ENCODE data around the gene ASGR2. TPM values are rescaled to one million over a fixed set of nuclear protein-coding genes. Genes with fewer than 3 reads are reported as not detected.

The ASGR2 gene
- total and polyA plus RNA-seq, 2 of the 13 experiments (the other 11 are each of a cell fraction or from before 2014, with no cell fraction given) = 320 to 754 TPM

DNA sequence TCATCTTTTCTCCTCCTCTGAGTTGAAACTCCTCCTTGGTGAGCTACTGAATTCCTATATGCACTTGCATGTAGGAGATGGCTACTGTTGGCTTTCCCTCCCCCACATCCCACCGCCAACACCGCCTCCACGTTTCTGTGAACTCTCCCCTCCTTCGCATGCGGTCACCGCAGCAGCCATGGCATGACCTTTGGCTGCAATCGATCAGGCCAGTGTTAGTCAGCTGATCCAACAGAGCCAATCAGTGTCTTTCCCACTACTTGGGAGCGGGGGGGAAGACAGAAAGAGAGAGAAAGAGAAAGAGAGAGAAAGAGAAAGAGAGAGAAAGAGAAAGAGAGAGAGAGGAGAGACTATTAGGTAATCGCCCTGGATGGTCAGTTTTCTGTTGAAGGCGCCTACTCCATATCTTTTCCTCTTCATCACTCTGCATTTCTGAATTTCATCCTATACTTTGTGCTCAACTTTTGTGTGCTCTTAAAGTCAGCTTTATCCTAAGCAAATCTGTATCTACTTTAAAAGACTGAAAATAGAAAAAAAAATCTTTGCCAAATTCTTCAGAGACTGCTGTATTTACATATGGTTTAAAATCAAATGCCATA lies 41.8 kb upstream of the ASGR2 start (continued):
- TF ChIP-seq, protein P1, sequence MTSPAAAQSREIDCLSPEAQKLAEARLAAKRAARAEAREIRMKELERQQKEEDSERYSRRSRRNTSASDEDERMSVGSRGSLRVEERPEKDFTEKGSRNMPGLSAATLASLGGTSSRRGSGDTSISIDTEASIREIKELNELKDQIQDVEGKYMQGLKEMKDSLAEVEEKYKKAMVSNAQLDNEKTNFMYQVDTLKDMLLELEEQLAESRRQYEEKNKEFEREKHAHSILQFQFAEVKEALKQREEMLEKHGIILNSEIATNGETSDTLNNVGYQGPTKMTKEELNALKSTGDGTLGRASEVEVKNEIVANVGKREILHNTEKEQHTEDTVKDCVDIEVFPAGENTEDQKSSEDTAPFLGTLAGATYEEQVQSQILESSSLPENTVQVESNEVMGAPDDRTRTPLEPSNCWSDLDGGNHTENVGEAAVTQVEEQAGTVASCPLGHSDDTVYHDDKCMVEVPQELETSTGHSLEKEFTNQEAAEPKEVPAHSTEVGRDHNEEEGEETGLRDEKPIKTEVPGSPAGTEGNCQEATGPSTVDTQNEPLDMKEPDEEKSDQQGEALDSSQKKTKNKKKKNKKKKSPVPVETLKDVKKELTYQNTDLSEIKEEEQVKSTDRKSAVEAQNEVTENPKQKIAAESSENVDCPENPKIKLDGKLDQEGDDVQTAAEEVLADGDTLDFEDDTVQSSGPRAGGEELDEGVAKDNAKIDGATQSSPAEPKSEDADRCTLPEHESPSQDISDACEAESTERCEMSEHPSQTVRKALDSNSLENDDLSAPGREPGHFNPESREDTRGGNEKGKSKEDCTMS (CRISPR knock-in tag; conservative IDR thresholded peaks at IDR 0.05) = no peak
- TF ChIP-seq MED1 (CRISPR knock-in tag; IDR thresholded peaks at IDR 0.05) (peak; percentile 91), U2AF2 (IDR thresholded peaks at IDR 0.05; ENCODE audit: low read depth, low read length) (no peak), ZNF549 (CRISPR knock-in tag; IDR thresholded peaks at IDR 0.05) (no peak), ZFP90 (CRISPR knock-in tag; IDR thresholded peaks at IDR 0.05; ENCODE audit: borderline replicate concordance) (peak; percentile 87; the same call in 1 of the 2 replicates), ZNF567 (CRISPR knock-in tag; IDR thresholded peaks at IDR 0.05; ENCODE audit: borderline replicate concordance) (no peak), SOX6 (IDR thresholded peaks at IDR 0.05) (no peak), SOX6 (CRISPR knock-in tag; IDR thresholded peaks at IDR 0.05) (peak; percentile 84), PITX1 (CRISPR knock-in tag; IDR thresholded peaks at IDR 0.05) (peak; percentile 80), POGZ (CRISPR knock-in tag; IDR thresholded peaks at IDR 0.05) (peak; percentile 99), ZNF136 (CRISPR knock-in tag; IDR thresholded peaks at IDR 0.05; ENCODE audit: low read depth) (no peak), ASH2L (IDR thresholded peaks at IDR 0.05; ENCODE audit: insufficient read length, low read depth, low read length) (peak; percentile 27), HMG20B (CRISPR knock-in tag; conservative IDR thresholded peaks at IDR 0.05) (0 out of 2 replicates have a peak, but pooled peaks have one; percentile 55), ZKSCAN1 (IDR thresholded peaks at IDR 0.05; ENCODE audit: low read length) (no peak), PHF8 (CRISPR knock-in tag; IDR thresholded peaks at IDR 0.05) (0 out of 2 replicates have a peak, but pooled peaks have one; percentile 29), ZNF772 (CRISPR knock-in tag; IDR thresholded peaks at IDR 0.05) (peak; percentile 82; the same call in 1 of the 2 replicates), ZNF180 (CRISPR knock-in tag; IDR thresholded peaks at IDR 0.05; ENCODE audit: borderline replicate concordance, low read depth) (no peak), FOXK1 (CRISPR knock-in tag; IDR thresholded peaks at IDR 0.05; ENCODE audit: borderline replicate concordance, low read depth) (peak; percentile 80; the same call in 1 of the 2 replicates), ZNF607 (CRISPR knock-in tag; IDR thresholded peaks at IDR 0.05; ENCODE audit: borderline replicate concordance) (peak; percentile 90), ZNF546 (CRISPR knock-in tag; conservative IDR thresholded peaks at IDR 0.05) (peak; percentile 68; the same call in 1 of the 2 replicates)
- TF ChIP-seq, protein P2, sequence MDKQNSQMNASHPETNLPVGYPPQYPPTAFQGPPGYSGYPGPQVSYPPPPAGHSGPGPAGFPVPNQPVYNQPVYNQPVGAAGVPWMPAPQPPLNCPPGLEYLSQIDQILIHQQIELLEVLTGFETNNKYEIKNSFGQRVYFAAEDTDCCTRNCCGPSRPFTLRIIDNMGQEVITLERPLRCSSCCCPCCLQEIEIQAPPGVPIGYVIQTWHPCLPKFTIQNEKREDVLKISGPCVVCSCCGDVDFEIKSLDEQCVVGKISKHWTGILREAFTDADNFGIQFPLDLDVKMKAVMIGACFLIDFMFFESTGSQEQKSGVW (CRISPR knock-in tag; IDR thresholded peaks at IDR 0.05; ENCODE audit: borderline replicate concordance) = no peak
- TF ChIP-seq, protein P3, sequence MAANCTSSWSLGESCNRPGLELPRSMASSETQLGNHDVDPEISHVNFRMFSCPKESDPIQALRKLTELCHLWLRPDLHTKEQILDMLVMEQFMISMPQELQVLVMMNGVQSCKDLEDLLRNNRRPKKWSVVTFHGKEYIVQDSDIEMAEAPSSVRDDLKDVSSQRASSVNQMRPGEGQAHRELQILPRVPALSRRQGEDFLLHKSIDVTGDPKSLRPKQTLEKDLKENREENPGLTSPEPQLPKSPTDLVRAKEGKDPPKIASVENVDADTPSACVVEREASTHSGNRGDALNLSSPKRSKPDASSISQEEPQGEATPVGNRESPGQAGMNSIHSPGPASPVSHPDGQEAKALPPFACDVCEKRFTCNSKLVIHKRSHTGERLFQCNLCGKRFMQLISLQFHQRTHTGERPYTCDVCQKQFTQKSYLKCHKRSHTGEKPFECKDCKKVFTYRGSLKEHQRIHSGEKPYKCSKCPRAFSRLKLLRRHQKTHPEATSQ (CRISPR knock-in tag; IDR thresholded peaks at IDR 0.05; ENCODE audit: borderline replicate concordance) = peak; percentile 99; the same call in 1 of the 2 replicates
- TF ChIP-seq, protein P4, sequence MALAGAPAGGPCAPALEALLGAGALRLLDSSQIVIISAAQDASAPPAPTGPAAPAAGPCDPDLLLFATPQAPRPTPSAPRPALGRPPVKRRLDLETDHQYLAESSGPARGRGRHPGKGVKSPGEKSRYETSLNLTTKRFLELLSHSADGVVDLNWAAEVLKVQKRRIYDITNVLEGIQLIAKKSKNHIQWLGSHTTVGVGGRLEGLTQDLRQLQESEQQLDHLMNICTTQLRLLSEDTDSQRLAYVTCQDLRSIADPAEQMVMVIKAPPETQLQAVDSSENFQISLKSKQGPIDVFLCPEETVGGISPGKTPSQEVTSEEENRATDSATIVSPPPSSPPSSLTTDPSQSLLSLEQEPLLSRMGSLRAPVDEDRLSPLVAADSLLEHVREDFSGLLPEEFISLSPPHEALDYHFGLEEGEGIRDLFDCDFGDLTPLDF (CRISPR knock-in tag; IDR thresholded peaks at IDR 0.05) = no peak
- TF ChIP-seq, protein P5, sequence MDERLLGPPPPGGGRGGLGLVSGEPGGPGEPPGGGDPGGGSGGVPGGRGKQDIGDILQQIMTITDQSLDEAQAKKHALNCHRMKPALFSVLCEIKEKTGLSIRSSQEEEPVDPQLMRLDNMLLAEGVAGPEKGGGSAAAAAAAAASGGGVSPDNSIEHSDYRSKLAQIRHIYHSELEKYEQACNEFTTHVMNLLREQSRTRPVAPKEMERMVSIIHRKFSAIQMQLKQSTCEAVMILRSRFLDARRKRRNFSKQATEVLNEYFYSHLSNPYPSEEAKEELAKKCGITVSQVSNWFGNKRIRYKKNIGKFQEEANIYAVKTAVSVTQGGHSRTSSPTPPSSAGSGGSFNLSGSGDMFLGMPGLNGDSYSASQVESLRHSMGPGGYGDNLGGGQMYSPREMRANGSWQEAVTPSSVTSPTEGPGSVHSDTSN (CRISPR knock-in tag; IDR thresholded peaks at IDR 0.05) = no peak
